SK-N-DZ (cell line): Measurements from ENCODE around the gene MBOAT7.
A peak's percentile ranks its signal among the peaks of the same experiment; 100 is the strongest.
"Not testable (repeated sequence)": the region's sequence is repeated elsewhere in the genome, so short reads cannot be mapped to it uniquely, and the experiment has no call there.

Experiments
- DNase-seq: peaks from one replicate; pipeline ENCODE4 v3.0.0-alpha.2; 2015; ENCODE audit warnings: low spot score

Gene MBOAT7

GRCh38 chr19:54190503-54191010 is 1.2 kb upstream of the MBOAT7 start:
- DNase-seq = peak; percentile 95

GRCh38 chr19:54189735-54190502 is 539 bp upstream of the MBOAT7 start:
- peak; percentile 98 for DNase-seq

- DNase-seq = no peak
These were observed 1.0 kb downstream of the MBOAT7 start for GRCh38 chr19:54188215-54188871.

- DNase-seq = no peak
These were observed 2.4 kb downstream of the MBOAT7 start for GRCh38 chr19:54186934-54187381.

GRCh38 chr19:54186351-54186750 is 3.0 kb downstream of the MBOAT7 start:
- no peak for DNase-seq

GRCh38 chr19:54183431-54183830 is 5.9 kb downstream of the MBOAT7 start:
- no peak for DNase-seq

GRCh38 chr19:54181894-54182293 is 7.5 kb downstream of the MBOAT7 start:
- not testable (repeated sequence) for DNase-seq

- DNase-seq = no peak
These were observed 8.7 kb downstream of the MBOAT7 start for GRCh38 chr19:54180691-54181091.

- DNase-seq = peak; percentile 26
These were observed 9.4 kb downstream of the MBOAT7 start for GRCh38 chr19:54179921-54180461.

- no peak for DNase-seq
These were observed 10.0 kb downstream of the MBOAT7 start for GRCh38 chr19:54179262-54179852.

GRCh38 chr19:54178581-54179261 is 10.7 kb downstream of the MBOAT7 start:
- no peak for DNase-seq

- DNase-seq = peak; percentile 43
These were observed 15.2 kb downstream of the MBOAT7 start for GRCh38 chr19:54173951-54174834.

- no peak for DNase-seq
These were observed 16.1 kb downstream of the MBOAT7 start for GRCh38 chr19:54173359-54173699.

- DNase-seq = no peak
These were observed 16.7 kb downstream of the MBOAT7 start, which contains the start of gene TMC4 for GRCh38 chr19:54172471-54173358. Gene TMC4 (minus strand): TSS chr19:54173160. CDS start chr19:54173117, 43 bp downstream.

- not testable (repeated sequence) for DNase-seq
These were observed 17.5 kb downstream of the MBOAT7 start for GRCh38 chr19:54171736-54172431.

GRCh38 chr19:54169149-54169740 is 20.1 kb downstream of the MBOAT7 start:
- no peak for DNase-seq

GRCh38 chr19:54168174-54168917 is 21.0 kb downstream of the MBOAT7 start:
- peak; percentile 75 for DNase-seq

- no peak for DNase-seq
These were observed 24.2 kb downstream of the MBOAT7 start for GRCh38 chr19:54165222-54165621.
